H9 (cell line): Measurements from ENCODE around the gene SDK1. TPM values are rescaled to one million over a fixed set of nuclear protein-coding genes. Genes with fewer than 3 reads are reported as not detected.

Source experiments
- DNase-seq: peaks from one replicate; pipeline ENCODE4 v3.0.0-alpha.2; 2017
- H2AFZ ChIP-seq: one replicate; pipeline ENCODE4 v1.6.1; 2013; ENCODE audit warnings: mild to moderate bottlenecking, low read length, control low read depth, moderate library complexity
- H2AK5ac ChIP-seq: 2 replicates; pipeline ENCODE4 v1.6.1; 2013; ENCODE audit warnings: low read length, control low read depth, mixed read lengths; ENCODE audit not compliant: insufficient read length
- H2BK120ac ChIP-seq: one replicate; pipeline ENCODE4 v1.6.1; 2013; ENCODE audit warnings: low read depth, mild to moderate bottlenecking, low read length, control low read depth, inconsistent platforms; ENCODE audit not compliant: poor library complexity, severe bottlenecking
- H2BK12ac ChIP-seq: 2 replicates; pipeline ENCODE4 v1.6.1; 2013; ENCODE audit warnings: low read length, control low read depth, mixed read lengths, low read depth; ENCODE audit not compliant: insufficient read length
- H2BK15ac ChIP-seq: 2 replicates; pipeline ENCODE4 v1.6.1; 2013; ENCODE audit warnings: low read depth, low read length, control low read depth
- H2BK20ac ChIP-seq: one replicate; pipeline ENCODE4 v1.6.1; 2013; ENCODE audit warnings: low read depth, mild to moderate bottlenecking, low read length, control low read depth, inconsistent platforms; ENCODE audit not compliant: poor library complexity, severe bottlenecking
- H2BK5ac ChIP-seq: 2 replicates; pipeline ENCODE4 v1.6.1; 2013; ENCODE audit warnings: low read length, control low read depth, mixed read lengths; ENCODE audit not compliant: insufficient read length
- H3K14ac ChIP-seq: 2 replicates; pipeline ENCODE4 v1.6.1; 2013; ENCODE audit warnings: low read length, control low read depth; ENCODE audit not compliant: insufficient read depth
- H3K18ac ChIP-seq: 2 replicates; pipeline ENCODE4 v1.6.1; 2013; ENCODE audit warnings: low read depth, mild to moderate bottlenecking, mixed read lengths, low read length, control low read depth; ENCODE audit not compliant: insufficient read length
- H3K23ac ChIP-seq: 2 replicates; pipeline ENCODE4 v1.6.1; 2013; ENCODE audit warnings: low read length, control low read depth, mixed read lengths, low read depth; ENCODE audit not compliant: insufficient read length
- H3K23me2 ChIP-seq: 2 replicates; pipeline ENCODE4 v1.6.1; 2013; ENCODE audit warnings: low read depth, mild to moderate bottlenecking, mixed read lengths, low read length, control low read depth; ENCODE audit not compliant: insufficient read length, poor library complexity, severe bottlenecking
- H3K27ac ChIP-seq: 2 replicates; pipeline ENCODE4 v1.5.1; 2013; ENCODE audit warnings: low read length, control low read depth, mixed read lengths, low read depth; ENCODE audit not compliant: insufficient read length
- H3K27me3 ChIP-seq: 2 replicates; pipeline ENCODE4 v1.6.1; 2013; ENCODE audit warnings: low read length, control low read depth, inconsistent platforms; ENCODE audit not compliant: insufficient read depth
- H3K4ac ChIP-seq: 2 replicates; pipeline ENCODE4 v1.6.1; 2013; ENCODE audit warnings: low read depth, mild to moderate bottlenecking, control low read depth, inconsistent platforms, low read length, moderate library complexity
- H3K4me1 ChIP-seq: 2 replicates; pipeline ENCODE4 v1.6.1; 2013; ENCODE audit warnings: low read length, control low read depth, inconsistent platforms; ENCODE audit not compliant: insufficient read depth
- H3K4me2 ChIP-seq: 2 replicates; pipeline ENCODE4 v1.6.1; 2013; ENCODE audit warnings: low read length, control low read depth, mixed read lengths; ENCODE audit not compliant: insufficient read length, insufficient read depth
- H3K56ac ChIP-seq: 2 replicates; pipeline ENCODE4 v1.6.1; 2013; ENCODE audit warnings: low read depth, mild to moderate bottlenecking, mixed read lengths, low read length, control low read depth; ENCODE audit not compliant: insufficient read length
- H3K79me1 ChIP-seq: 2 replicates; pipeline ENCODE4 v1.6.1; 2013; ENCODE audit warnings: low read depth, mild to moderate bottlenecking, moderate library complexity, low read length, control low read depth, inconsistent platforms; ENCODE audit not compliant: insufficient read depth, poor library complexity, severe bottlenecking
- H3K79me2 ChIP-seq: 2 replicates; pipeline ENCODE4 v1.6.1; 2013; ENCODE audit warnings: low read length, control low read depth, inconsistent platforms; ENCODE audit not compliant: insufficient read depth
- H3K9ac ChIP-seq: 2 replicates; pipeline ENCODE4 v1.6.1; 2013; ENCODE audit warnings: low read length, control low read depth, mixed read lengths; ENCODE audit not compliant: insufficient read length; ENCODE audit errors: extremely low read depth
- H3K9me3 ChIP-seq: one replicate; pipeline ENCODE4 v1.6.1; 2013; ENCODE audit warnings: low read depth, low read length, inconsistent platforms; ENCODE audit not compliant: control insufficient read depth
- H3T11ph ChIP-seq: one replicate; pipeline ENCODE4 v1.6.1; 2013; ENCODE audit warnings: mild to moderate bottlenecking, low read length, control low read depth, inconsistent platforms
- H4K20me1 ChIP-seq: one replicate; pipeline ENCODE4 v1.6.1; 2013; ENCODE audit not compliant: control insufficient read depth, insufficient read length, insufficient read depth
- H4K5ac ChIP-seq: 2 replicates; pipeline ENCODE4 v1.6.1; 2013; ENCODE audit warnings: low read depth, mild to moderate bottlenecking, mixed read lengths, low read length, control low read depth; ENCODE audit not compliant: insufficient read length
- H4K8ac ChIP-seq: replicated peaks from 2 replicates; pipeline ENCODE4 v1.6.1; 2013; ENCODE audit warnings: low read length, control low read depth, mixed read lengths, low read depth; ENCODE audit not compliant: insufficient read length
- H4K91ac ChIP-seq: 2 replicates; pipeline ENCODE4 v1.6.1; 2013; ENCODE audit warnings: low read depth, mild to moderate bottlenecking, moderate library complexity, mixed read lengths, low read length, control low read depth; ENCODE audit not compliant: insufficient read length
- H3K27ac Mint-ChIP-seq, 3 experiments: 2 replicates in 2 of 3; 3 replicates in 1 of 3; pipeline ENCODE4 v1.8.0; 2020 to 2021; ENCODE audit warnings: mixed read lengths in 3 of 3, mild to moderate bottlenecking in 1 of 3, moderate library complexity in 1 of 3
- H3K27me3 Mint-ChIP-seq: 2 replicates; pipeline ENCODE4 v1.8.0; 2021; ENCODE audit warnings: low read depth, mild to moderate bottlenecking, moderate library complexity, mixed read lengths
- H3K36me3 Mint-ChIP-seq, 3 experiments: 2 replicates in 2 of 3; 3 replicates in 1 of 3; pipeline ENCODE4 v1.8.0; 2020 to 2021; ENCODE audit warnings: low read depth in 3 of 3, mixed read lengths in 3 of 3; ENCODE audit not compliant: insufficient read depth in 1 of 3
- H3K4me1 Mint-ChIP-seq, 2 experiments: 2 replicates each; pipeline ENCODE4 v1.8.0; 2020; ENCODE audit warnings: mixed read lengths in 2 of 2
- H3K4me3 Mint-ChIP-seq, 2 experiments: 2 replicates in 1 of 2; 3 replicates in 1 of 2; pipeline ENCODE4 v1.8.0; 2020 to 2021; ENCODE audit warnings: mild to moderate bottlenecking in 2 of 2, mixed read lengths in 2 of 2, moderate library complexity in 1 of 2
- H3K9me3 Mint-ChIP-seq, 2 experiments: 2 replicates in 1 of 2; 3 replicates in 1 of 2; pipeline ENCODE4 v1.8.0; 2020; ENCODE audit warnings: mild to moderate bottlenecking in 2 of 2, mixed read lengths in 2 of 2, moderate library complexity in 1 of 2
- WGBS: extraction: QIAGEN DNeasy Blood & Tissue Kit; methylation state at CpG from one replicate; pipeline ENCODE4 v1.1.7; 2013; ENCODE audit warnings: missing lambda C conversion rate, low lambda C conversion rate, mixed read lengths; ENCODE audit not compliant: insufficient read length; ENCODE audit errors: extremely low coverage; 5-methylcytosine and 5-hydroxymethylcytosine counted together
- total RNA-seq: library from RNA; stranded (reverse); gene quantifications from 2 replicates; pipeline ENCODE4 v1.2.1, GENCODE V29; 2021
- TF ChIP-seq, protein P1 (sequence below): fragments of 200-600 bp; sonication (generic); conservative IDR thresholded peaks from 3 replicates; pipeline ENCODE4 v1.8.0; 2021; ENCODE audit warnings: antibody characterized with exemption, mild to moderate bottlenecking

Gene SDK1
- total RNA-seq, 1 experiment from 2014 or later = 8.7 TPM

DNA sequence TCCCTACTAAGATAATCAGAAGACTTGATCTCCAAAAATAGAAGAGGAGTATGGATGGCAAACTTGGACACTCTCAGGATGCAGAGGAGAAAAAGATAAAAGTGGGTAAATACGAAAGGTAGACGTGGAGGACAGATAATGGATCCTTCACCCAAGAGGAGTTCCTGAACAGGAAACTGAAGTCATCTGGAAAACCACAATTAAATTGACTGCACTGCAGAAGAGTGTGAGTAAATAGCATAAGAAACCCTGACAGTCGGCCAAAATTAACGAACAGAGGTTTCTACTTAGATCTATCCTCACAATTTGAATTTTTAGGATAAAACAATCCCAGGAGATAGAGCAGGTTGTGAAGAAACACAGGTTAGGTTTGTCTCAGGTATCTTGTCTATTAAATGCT is 70.5 kb downstream of the SDK1 start:
- Histone ChIP-seq H4K8ac (no peak overlapping the region), H3K79me2 (no peaks in the 10 kb centered on the region), H3K27ac (no peak overlapping the region), H3K9me3 (no peaks in the 10 kb centered on the region), H3K4ac (no peak overlapping the region), H2BK5ac (no peak overlapping the region), H3K23ac (no peak overlapping the region), H3K56ac (no peak overlapping the region), H3K9ac (no peak overlapping the region), H3K4me1 (peaks cover 12% of the 10 kb centered on the region; the same call in 1 of the 2 replicates), H3T11ph (no peak overlapping the region), H2AFZ (no peak overlapping the region), H2BK15ac (no peak overlapping the region), H3K23me2 (no peaks in the 10 kb centered on the region), H4K91ac (no peak overlapping the region), H3K14ac (peak overlapping the region; percentile 16; the same call in 1 of the 2 replicates), H3K27me3 (no peaks in the 10 kb centered on the region), H3K4me2 (no peak overlapping the region), H3K79me1 (no peaks in the 10 kb centered on the region), H4K20me1 (no peaks in the 10 kb centered on the region), H2AK5ac (no peak overlapping the region), H2BK12ac (no peak overlapping the region), H4K5ac (no peak overlapping the region), H2BK120ac (no peak overlapping the region), H3K18ac (no peak overlapping the region), H2BK20ac (no peak overlapping the region)
- H3K27ac Mint-ChIP-seq = no peak overlapping the region
- no peak for DNase-seq
- H3K9me3 Mint-ChIP-seq = no peaks in the 10 kb centered on the region
- no peaks in the 10 kb centered on the region for H3K27me3 Mint-ChIP-seq
- TF ChIP-seq, protein P1, sequence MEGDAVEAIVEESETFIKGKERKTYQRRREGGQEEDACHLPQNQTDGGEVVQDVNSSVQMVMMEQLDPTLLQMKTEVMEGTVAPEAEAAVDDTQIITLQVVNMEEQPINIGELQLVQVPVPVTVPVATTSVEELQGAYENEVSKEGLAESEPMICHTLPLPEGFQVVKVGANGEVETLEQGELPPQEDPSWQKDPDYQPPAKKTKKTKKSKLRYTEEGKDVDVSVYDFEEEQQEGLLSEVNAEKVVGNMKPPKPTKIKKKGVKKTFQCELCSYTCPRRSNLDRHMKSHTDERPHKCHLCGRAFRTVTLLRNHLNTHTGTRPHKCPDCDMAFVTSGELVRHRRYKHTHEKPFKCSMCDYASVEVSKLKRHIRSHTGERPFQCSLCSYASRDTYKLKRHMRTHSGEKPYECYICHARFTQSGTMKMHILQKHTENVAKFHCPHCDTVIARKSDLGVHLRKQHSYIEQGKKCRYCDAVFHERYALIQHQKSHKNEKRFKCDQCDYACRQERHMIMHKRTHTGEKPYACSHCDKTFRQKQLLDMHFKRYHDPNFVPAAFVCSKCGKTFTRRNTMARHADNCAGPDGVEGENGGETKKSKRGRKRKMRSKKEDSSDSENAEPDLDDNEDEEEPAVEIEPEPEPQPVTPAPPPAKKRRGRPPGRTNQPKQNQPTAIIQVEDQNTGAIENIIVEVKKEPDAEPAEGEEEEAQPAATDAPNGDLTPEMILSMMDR = no peak
- peaks cover 19 to 24% of the 10 kb centered on the region in 2 experiments for H3K4me1 Mint-ChIP-seq
- H3K4me3 Mint-ChIP-seq = no peak overlapping the region
- no peaks in the 10 kb centered on the region for H3K36me3 Mint-ChIP-seq
- WGBS = no CpG with 5 or more reads among the region's 4 CpGs
